Esophagus muscularis mucosa (tissue), 4 donors: ENCODE data around the gene POLN. TPM values are rescaled to one million over a fixed set of nuclear protein-coding genes. Genes with fewer than 3 reads are reported as not detected.

ENCODE experiments used
- DNase-seq: peaks from one replicate; pipeline ENCODE4 v3.0.0-alpha.2; 2017; ENCODE audit errors: extremely low spot score
- H3K27ac ChIP-seq, 4 donors: fragments of 200-600 bp; sonication (generic); replicated peaks in 1 of 4; 1 replicate in 3 of 4; 2 replicates in 1 of 4; pipeline ENCODE4 v1.5.1; 2016 to 2019; ENCODE audit warnings: mild to moderate bottlenecking in 1 of 4
- H3K27me3 ChIP-seq, 4 donors: fragments of 200-600 bp; sonication (generic); one replicate each; pipeline versions ENCODE4 v1.5.1 to v1.6.0; 2016 to 2019
- H3K36me3 ChIP-seq, 4 donors: fragments of 200-600 bp; sonication (generic); one replicate each; pipeline ENCODE4 v1.5.1; 2016 to 2019
- H3K4me1 ChIP-seq, 4 donors: fragments of 200-600 bp; sonication (generic); one replicate each; pipeline ENCODE4 v1.5.1; 2016 to 2019
- H3K4me3 ChIP-seq, 4 donors: fragments of 200-600 bp; sonication (generic); 1 replicate in 2 of 4; 2 replicates in 2 of 4; pipeline ENCODE4 v1.5.1; 2016 to 2019; ENCODE audit warnings: mild to moderate bottlenecking in 4 of 4, moderate library complexity in 1 of 4
- H3K9me3 ChIP-seq, 4 donors: fragments of 200-600 bp; sonication (generic); 1 replicate in 3 of 4; 2 replicates in 1 of 4; pipeline ENCODE4 v1.5.1; 2016 to 2019
- CTCF ChIP-seq, 3 experiments: fragments of 200-600 bp in 2 of 3; fragments of 450-650 bp in 1 of 3; sonication (generic) in 2 of 3; IDR thresholded peaks; one replicate each; pipeline ENCODE4 v1.5.1; 2017 to 2019; ENCODE audit warnings: antibody characterized with exemption in 3 of 3, mild to moderate bottlenecking in 2 of 3, moderate library complexity in 1 of 3
- EP300 ChIP-seq: sonication (generic); formaldehyde crosslinking; IDR thresholded peaks from one replicate; pipeline ENCODE4 v1.6.1; 2017; ENCODE audit warnings: antibody characterized with exemption
- POLR2A ChIP-seq: fragments of 450-650 bp; IDR thresholded peaks from one replicate; pipeline ENCODE4 v1.6.1; 2017; ENCODE audit warnings: antibody characterized with exemption, moderate library complexity, mild to moderate bottlenecking, low read depth
- POLR2AphosphoS5 ChIP-seq, 2 donors: sonication (generic); formaldehyde crosslinking; IDR thresholded peaks; one replicate each; pipeline ENCODE4 v1.6.1; 2017; ENCODE audit warnings: antibody characterized with exemption in 2 of 2
- WGBS: methylation state at CpG from one replicate; pipeline ENCODE4 v1.1.5; 2018; 5-methylcytosine and 5-hydroxymethylcytosine counted together
- intact Hi-C: fragments of 100-400 bp; cut with DNase I; formaldehyde crosslinking; loops from one replicate; pipeline ENCODE4 v1.15.1; 2023
- total RNA-seq, 4 donors: library from RNA; depleted of rRNA; stranded (reverse); fragments of >200 nt; gene quantifications; one replicate each; pipeline versions ENCODE4 v1.1.0 to v1.2.1, GENCODE V29; 2016

POLN gene
- total RNA-seq, 4 donors from 2014 or later: 1.2 to 3.3 (median 2.7) TPM

DNA sequence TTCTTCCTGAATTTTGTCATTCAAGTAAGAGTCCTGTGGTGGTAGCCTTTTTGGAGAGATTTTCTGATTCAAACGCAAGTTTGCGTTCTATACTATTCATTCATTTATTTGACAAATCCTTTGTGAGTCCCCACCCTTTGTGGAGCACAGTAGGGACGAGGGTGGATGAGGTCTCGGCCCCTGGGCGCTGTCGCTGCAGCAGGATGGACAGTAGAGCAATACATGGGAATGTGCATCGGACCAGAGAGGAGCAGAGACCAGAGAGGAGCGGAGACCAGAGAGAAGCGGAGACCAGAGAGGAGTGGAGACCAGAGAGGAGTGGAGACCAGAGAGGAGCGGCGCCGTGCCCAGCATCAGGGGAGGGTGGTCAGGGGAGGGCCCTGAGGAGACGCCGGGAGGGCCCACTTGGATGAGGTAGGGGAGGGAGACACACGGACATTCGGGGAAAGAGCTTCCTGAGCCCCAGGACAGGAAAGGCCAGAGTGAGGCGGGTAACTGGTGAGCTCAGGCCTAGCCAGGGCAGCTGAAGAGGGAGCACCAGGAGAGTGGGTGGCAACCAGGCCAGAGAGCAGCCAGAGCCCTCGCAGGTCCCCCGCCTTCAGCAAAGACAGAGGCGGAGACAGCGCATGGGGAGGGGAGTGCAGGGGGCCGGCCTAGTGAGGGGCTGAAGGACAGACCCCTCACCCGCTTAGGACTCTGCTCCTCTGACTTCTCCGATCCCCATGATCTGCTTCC is 115.4 kb downstream of the POLN start:
- intact Hi-C loops: no loop called here
- no peak for DNase-seq
- 85% methylated on average over 24 of the region's 24 CpGs for WGBS

GRCh38 chr4:2125831-2126230 is 116.1 kb downstream of the POLN start:
- Histone ChIP-seq H3K4me3 (no peak overlapping the region), H3K9me3 (no peaks in the 10 kb centered on the region), H3K27me3 (no peaks in the 10 kb centered on the region), H3K27ac (no peak overlapping the region), H3K4me1 (no peaks in the 10 kb centered on the region), H3K36me3 (peaks cover 0 to 7% (median 1%) of the 10 kb centered on the region in 4 donors)
- intact Hi-C loops: no loop called here
- WGBS: 85% methylated on average over 6 of the region's 6 CpGs
- DNase-seq: no peak
- no peak for TF ChIP-seq CTCF (IDR thresholded peaks at IDR 0.05)
- no peak for TF ChIP-seq EP300
- TF ChIP-seq POLR2AphosphoS5 (IDR thresholded peaks at IDR 0.05): no peak
- no peak for TF ChIP-seq POLR2A

More for the DNA sequence above, 115.4 kb downstream of the POLN start:
- H3K4me1 ChIP-seq: no peaks in the 10 kb centered on the region
- peaks cover 0 to 3% (median 2%) of the 10 kb centered on the region in 4 donors for H3K9me3 ChIP-seq
- H3K36me3 ChIP-seq: peaks cover 0 to 7% (median 1%) of the 10 kb centered on the region in 4 donors
- TF ChIP-seq POLR2A: no peak
- no peak for TF ChIP-seq EP300
- no peak for TF ChIP-seq POLR2AphosphoS5 (IDR thresholded peaks at IDR 0.05)
- TF ChIP-seq CTCF (IDR thresholded peaks at IDR 0.05): no peak
- H3K4me3 ChIP-seq: no peak overlapping the region
- no peaks in the 10 kb centered on the region for H3K27me3 ChIP-seq
- no peak overlapping the region for H3K27ac ChIP-seq

- H3K4me1 ChIP-seq: no peaks in the 10 kb centered on the region
- no peaks in the 10 kb centered on the region for H3K27me3 ChIP-seq
- intact Hi-C loops: no loop called here
- no peak overlapping the region for H3K4me3 ChIP-seq
- H3K36me3 ChIP-seq: peaks cover 0 to 7% (median 1%) of the 10 kb centered on the region in 4 donors
- 86% methylated on average over 4 of the region's 4 CpGs for WGBS
- DNase-seq: no peak
- no peak overlapping the region for H3K27ac ChIP-seq
- H3K9me3 ChIP-seq: no peaks in the 10 kb centered on the region
- TF ChIP-seq POLR2AphosphoS5 (IDR thresholded peaks at IDR 0.05) (no peak), POLR2A (no peak), EP300 (no peak), CTCF (IDR thresholded peaks at IDR 0.05) (no peak)
Observed at GRCh38 chr4:2125023-2125422, 116.9 kb downstream of the POLN start.

GRCh38 chr4:2116687-2117400 is 125.1 kb downstream of the POLN start:
- H3K9me3 ChIP-seq: no peaks in the 10 kb centered on the region
- no peaks in the 10 kb centered on the region for H3K36me3 ChIP-seq
- no peak overlapping the region for H3K4me3 ChIP-seq
- H3K27me3 ChIP-seq: no peaks in the 10 kb centered on the region
- DNase-seq: no peak
- no peaks in the 10 kb centered on the region for H3K4me1 ChIP-seq
- TF ChIP-seq CTCF (IDR thresholded peaks at IDR 0.05) (no peak), POLR2A (no peak), EP300 (no peak), POLR2AphosphoS5 (IDR thresholded peaks at IDR 0.05) (no peak)
- WGBS: 83% methylated on average over 6 of the region's 6 CpGs
- no peak overlapping the region for H3K27ac ChIP-seq
- intact Hi-C loops: no loop called here
